Middle frontal gyrus (tissue), 1 donor: ENCODE results near the gene TMEM184B.

Experiments
- DNase-seq: peaks from one replicate; pipeline ENCODE4 v3.0.0-alpha.2; 2015; ENCODE audit warnings: low spot score; ENCODE audit errors: extremely low spot score

Gene TMEM184B

GRCh38 chr22:38282397-38282796 lies 9.6 kb upstream of the TMEM184B start:
- no peak for DNase-seq

DNA sequence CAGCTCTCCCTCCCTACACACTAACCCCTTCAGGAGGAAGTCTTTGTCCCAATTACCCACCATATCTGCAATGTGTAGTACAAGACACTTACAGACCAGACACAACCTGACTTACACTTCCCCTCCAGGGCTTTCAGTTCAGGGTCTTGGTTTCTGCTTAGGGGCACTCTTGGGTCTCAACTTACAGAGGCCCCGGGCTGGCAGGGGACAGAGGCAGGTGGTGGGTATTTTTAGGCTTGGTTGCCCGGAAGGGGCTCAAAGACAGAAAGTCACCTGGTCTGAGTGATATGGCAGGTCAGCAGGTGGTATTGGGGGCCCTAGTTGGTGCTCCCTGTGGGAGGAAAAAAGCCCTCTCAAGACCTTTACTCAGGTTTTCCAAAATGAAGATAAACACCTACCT lies 3.4 kb upstream of the TMEM184B start:
- DNase-seq: no peak

- peak; percentile 56 for DNase-seq
These were observed 471 bp upstream of the TMEM184B start for GRCh38 chr22:38273135-38273826.

DNA sequence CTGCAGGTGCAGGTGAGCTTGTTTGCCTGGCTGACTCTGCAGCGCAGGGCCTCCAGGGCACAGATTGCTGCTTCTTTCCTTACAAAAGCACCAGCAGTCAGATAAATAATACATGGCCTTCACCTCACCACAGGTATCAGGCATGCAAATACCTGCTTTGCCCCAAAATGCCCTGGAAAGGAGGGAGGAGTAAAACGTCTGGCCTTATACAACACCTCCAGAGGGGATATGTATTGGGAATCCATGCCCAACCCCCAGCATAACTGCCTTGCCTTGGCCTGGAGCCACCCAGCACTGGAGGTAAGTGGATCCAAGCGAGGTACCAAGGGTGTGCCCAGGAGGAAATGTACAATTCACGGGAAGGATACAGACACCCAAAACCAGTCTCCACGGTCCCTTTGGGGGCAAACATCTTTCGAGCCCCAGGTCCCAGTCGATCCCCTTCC lies 860 bp downstream of the TMEM184B start:
- DNase-seq: no peak

GRCh38 chr22:38271101-38271500 lies 1.7 kb downstream of the TMEM184B start:
- no peak for DNase-seq

- DNase-seq: no peak
These were observed 2.5 kb downstream of the TMEM184B start for GRCh38 chr22:38270091-38270992.

GRCh38 chr22:38269466-38269865 lies 3.3 kb downstream of the TMEM184B start:
- no peak for DNase-seq

DNA sequence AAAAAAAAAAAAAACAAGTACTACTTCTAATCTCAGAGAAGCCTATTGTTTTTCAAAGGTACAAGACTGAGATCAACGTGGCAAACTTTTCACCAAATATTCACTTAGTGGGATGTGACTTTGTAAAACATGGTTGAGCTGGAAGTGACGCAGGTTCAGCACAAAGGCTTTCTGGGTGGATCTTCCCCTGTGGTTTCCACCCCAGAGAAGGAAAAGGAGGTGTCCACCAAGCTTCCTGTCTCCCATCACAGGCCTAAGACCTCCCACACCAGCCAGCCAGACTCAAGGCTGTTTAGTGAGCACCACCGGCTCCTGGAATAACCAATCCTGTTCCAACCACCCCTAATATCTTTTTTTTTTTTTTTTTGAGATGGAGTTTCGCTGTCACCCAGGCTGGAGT lies 5.7 kb downstream of the TMEM184B start:
- no peak for DNase-seq

DNA sequence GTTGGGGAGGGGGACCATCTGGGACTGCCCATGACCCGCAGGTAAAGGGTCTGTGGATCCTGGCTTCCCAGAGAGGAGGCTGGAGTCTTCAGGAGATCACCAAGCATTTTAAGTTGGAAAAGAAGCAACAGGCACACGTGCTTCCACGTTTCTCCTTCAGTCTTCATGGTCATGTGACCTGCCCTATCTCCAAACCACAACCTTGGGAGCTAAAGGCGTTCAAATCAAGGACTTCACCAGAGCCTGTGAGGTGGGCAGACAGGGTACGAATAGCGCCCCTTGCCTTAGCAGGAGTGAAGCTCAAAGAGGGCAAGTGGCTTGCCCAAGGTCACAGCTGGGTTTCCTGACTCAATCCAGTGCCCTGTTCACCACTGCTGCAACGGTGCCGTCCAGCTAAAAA lies 6.7 kb downstream of the TMEM184B start:
- no peak for DNase-seq

DNA sequence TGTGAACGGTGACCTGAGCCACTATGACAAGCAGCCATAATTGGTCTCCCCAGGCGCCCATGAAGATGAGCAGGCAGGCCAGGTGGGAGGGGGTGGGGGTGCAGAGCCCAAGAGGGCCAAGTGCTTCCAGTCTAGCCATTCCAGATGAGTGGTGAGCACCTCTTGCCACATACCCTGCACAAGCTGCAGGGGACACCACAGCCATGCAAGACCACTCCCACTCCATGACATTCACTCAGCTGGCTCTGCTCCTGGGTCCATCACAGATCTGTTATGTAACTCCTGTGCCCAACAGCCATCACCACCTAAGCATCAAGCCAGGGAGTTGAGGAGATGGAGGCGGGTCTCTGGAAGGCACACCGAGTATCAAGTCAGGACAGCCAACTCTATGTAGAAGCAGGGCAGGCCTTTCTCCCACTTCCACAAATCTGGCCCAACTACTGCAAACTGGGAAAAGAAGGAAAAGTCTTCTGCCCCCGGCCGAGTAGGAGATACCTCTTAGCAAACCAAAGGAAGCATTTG lies 8.4 kb downstream of the TMEM184B start:
- no peak for DNase-seq

- peak; percentile 53 for DNase-seq
These were observed 10.6 kb downstream of the TMEM184B start for GRCh38 chr22:38262051-38262795.

DNA sequence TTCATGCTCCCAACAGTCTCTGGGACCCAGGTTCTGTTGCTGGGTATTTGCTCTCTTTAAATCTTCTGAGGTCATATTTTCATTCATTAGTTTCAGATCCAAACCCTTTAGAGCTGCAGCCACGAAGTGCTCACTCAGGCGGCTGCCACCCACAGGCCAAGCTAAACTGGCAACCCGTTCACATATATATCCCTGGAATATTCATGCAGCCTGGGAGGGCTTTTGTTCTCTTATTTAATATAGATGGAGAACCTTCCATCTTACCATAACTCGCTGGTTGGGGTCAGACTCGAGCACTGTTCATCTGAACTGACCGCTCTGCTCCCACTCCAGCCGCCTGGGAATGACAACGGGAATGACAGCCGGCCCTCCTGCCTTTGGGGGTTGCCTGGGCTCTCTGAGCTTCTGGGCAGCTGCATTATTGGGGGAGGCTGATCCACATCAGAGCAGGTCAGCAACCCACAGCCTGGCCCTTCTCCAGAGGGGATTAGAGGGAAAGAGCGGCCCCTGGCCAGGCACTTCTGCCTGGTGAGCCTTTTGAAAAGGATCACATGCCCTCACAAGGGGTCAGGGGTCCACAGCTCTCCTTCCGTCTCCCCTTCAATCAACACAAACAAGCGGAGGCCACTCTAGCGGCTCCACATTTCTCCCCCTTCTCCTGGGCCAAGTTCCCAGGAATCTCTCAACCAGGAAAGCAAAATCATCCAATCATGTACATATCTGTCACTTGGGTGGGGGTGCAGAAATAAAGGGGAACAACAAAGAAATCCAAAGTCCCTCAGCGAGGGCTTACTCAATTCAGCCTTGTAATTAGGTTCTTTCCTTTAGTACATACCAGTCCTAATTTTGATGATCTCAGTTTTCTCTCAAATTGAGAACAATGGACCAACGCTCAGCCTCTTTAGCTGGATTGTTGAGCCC lies 11.8 kb downstream of the TMEM184B start:
- no peak for DNase-seq

- DNase-seq: no peak
These were observed 13.4 kb downstream of the TMEM184B start for GRCh38 chr22:38259370-38259769.

- no peak for DNase-seq
These were observed 13.9 kb downstream of the TMEM184B start for GRCh38 chr22:38258895-38259294.

DNA sequence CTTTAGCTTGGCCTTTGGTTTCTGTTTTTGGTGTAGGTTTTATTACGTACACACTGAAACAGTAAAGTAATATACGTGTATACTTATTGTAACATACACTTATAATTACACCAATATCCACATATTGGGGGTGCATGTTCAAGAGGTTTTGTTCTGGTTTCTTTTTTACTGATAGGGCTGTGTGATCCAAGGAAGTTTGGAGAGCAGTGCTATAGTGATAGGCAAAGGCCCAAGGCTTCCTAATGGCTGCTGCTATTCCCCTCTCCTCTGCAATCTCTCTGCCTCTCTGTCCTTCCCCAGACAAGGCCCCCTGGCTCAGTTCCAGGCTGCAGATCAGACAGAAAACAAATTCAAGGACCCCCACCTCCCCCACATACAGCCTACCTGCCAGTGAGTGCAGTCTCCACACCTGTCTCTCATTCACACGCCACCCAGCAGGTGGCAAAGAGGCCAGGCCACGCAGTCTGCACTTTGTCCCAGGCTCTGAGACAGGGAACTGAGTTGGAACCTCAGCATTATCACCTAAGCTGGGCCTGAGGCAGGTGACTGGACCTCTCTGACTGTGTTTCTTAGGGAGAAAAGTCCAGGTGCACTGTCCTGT lies 15.1 kb downstream of the TMEM184B start:
- DNase-seq: no peak

GRCh38 chr22:38257181-38257580 lies 15.6 kb downstream of the TMEM184B start:
- DNase-seq: peak; percentile 19

- DNase-seq: no peak
These were observed 17.1 kb downstream of the TMEM184B start for GRCh38 chr22:38255697-38256096.

GRCh38 chr22:38251341-38251692 lies 21.5 kb downstream of the TMEM184B start:
- DNase-seq: no peak

GRCh38 chr22:38250643-38251340 lies 22.0 kb downstream of the TMEM184B start:
- no peak for DNase-seq
